Stimulated activated CD4-positive, alpha-beta T cell treated with anti-CD3 and anti-CD28 coated beads, Interleukin-12 subunit alpha, Interleukin-12 subunit beta, amount 100 ng/mL, for 48 hours (primary cell): ENCODE results near the gene TAS2R40.

Experiments used
- DNase-seq, 3 donors: peaks; one replicate each; pipeline ENCODE4 v3.0.0-alpha.2; 2020; ENCODE audit warnings: low read depth in 2 of 3, low spot score in 1 of 3

The TAS2R40 gene

DNA sequence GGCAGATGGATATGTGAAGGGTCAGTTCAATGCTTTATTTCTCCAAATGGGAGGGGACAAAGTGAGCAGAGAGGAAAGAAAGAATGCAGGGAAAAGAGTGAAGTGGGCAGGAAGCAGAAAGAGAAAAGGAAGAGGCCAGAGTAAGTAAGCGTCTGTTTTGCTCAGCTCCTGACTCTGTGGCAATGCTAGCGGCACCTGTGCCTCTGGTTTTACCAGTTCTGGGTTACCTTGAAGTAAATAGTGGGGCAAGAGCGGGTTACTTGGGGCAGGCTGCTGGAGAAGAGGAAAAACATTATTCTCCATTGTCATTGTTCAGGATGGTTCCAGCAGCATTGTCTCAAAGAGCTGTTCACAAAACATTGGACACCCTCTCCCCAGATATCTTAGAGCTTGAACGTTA, 1.9 kb downstream of the TAS2R40 start:
- no peak for DNase-seq

GRCh38 chr7:143225047-143225446, 3.2 kb downstream of the TAS2R40 start:
- no peak for DNase-seq

DNA sequence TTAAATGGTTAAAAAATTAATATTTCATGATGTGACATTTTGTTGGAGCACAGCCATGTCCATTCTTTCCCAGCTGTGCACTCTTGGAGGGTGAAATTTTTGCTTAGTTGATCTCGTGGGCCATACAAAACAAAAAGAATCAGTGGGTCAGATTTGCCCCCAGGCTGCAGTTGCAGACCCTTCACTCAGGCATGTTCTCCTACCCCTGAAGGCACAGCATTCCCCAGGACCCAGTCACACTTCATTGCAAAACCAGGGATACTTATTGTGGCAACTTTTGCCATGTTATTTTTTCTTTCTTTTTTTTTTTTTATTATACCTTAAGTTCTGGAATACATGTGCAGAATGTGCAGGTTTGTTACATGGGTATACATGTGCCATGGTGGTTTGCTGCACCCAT, 6.0 kb downstream of the TAS2R40 start:
- DNase-seq = no peak

- DNase-seq = no peak
These were observed 7.4 kb downstream of the TAS2R40 start for GRCh38 chr7:143229054-143229790.

- no peak for DNase-seq
These were observed 9.0 kb downstream of the TAS2R40 start for GRCh38 chr7:143230602-143231457.

- no peak for DNase-seq
These were observed 12.1 kb downstream of the TAS2R40 start for GRCh38 chr7:143233816-143234532.

GRCh38 chr7:143234533-143234875, 12.7 kb downstream of the TAS2R40 start:
- no peak for DNase-seq

DNA sequence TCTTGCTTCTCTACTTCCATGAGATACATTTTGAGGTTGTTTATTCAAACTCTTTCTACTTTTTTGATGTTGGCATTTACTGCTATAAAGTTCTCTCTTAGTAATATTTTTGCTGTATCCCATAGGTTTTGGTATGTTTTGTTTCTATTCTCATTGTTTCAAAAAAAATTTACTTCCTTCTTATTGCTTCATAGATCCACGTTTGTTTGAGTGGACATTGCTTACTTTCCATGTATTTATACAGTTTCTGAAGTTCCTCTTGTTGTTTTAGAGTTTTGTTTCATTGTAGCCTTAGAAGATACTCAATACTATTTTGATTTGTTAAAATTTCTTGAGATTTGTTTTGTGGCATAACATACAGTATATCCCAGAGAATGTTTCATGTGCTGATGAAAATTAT, 13.7 kb downstream of the TAS2R40 start:
- DNase-seq = no peak

DNA sequence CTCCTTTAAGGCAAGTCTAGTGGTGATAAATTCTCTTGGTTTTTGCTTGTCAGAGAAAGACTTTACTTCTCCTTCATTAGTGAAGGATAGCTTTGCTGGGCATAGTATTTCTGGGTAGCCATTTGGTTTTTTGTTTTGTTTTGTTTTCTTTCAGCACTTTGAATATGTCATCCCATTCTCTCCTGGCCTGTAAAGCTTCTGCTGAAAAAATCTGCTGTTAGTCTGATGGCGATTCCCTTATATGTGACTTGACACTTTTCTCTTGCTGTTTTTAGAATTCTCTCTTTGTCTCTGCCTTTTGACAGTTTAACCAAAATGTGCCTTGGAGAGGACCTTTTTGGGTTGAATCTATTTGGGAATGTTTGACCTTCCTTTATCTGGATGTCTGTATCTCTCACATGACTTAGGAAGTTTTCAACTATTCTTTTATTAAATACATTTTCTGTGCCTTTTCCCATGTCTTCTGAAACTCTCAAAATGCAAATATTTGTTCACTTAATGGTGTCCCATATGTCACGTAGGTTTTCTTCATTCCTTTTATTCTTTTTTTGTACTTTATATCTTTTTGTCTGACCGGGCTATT, 14.7 kb downstream of the TAS2R40 start:
- DNase-seq = no peak

DNA sequence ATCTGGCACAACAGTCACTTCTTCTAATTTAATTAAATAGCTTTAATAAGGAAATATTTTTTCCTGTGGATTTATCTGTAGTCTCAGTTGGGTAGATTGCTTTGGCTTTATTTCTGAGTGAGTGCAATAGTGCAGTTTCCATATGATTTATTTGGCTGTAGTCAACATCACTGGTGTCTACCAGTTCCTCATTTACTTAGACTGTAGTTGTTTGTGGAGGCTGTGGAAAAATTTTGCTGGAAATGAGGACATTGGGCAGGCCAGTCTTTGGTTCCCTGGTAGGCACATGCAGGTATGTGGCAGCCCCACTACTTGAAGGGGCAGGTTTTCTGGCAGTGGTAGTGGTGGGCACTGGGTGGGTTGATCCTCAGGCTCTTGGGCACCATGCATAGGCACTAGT, 15.5 kb downstream of the TAS2R40 start:
- no peak for DNase-seq

GRCh38 chr7:143238289-143238980, 16.6 kb downstream of the TAS2R40 start:
- no peak for DNase-seq

- no peak for DNase-seq
These were observed 18.0 kb downstream of the TAS2R40 start for GRCh38 chr7:143239813-143240212.

- DNase-seq = peak; percentile 42 to 63 (median 50)
These were observed 18.7 kb downstream of the TAS2R40 start for GRCh38 chr7:143240291-143241168.

DNA sequence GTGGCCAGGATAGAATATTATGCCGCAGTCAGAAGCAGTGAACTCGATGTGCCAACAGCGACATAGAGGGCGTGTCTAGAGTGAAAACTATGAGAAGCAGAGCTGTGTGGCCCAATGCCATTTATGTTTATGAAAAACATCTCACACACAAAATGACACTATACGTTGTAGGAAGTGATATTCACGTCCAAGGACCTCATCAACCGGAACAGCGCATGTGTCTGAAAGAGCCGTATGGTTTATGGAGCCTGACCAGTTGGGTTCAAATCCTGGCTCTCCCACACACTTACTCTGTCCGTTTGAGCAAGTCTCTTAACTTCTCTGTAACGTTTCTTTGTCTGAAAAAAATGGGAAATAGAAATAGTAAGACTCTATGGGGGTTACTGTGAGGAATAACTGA, 20.5 kb downstream of the TAS2R40 start:
- no peak for DNase-seq

DNA sequence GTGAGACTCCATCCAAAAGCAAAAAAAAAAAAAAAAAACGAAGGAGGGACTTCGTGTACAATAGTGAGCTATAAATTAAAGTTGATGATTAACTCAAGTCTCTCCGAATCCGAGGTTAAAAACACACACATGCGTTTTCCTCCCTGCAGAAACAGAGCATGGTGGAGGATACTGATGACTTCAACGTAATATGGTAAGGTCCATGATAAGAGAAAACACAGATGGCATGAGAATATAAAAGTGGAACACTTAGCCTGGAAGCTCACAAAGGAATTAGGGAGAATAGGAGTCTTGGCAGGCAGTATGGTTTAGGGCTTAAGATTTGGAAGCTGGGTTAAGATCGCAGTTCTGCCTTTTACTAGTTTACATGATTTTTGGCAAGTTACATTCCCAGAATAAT, 21.3 kb downstream of the TAS2R40 start:
- DNase-seq = no peak

GRCh38 chr7:143243614-143244013, 21.8 kb downstream of the TAS2R40 start:
- no peak for DNase-seq

- DNase-seq = no peak
These were observed 22.5 kb downstream of the TAS2R40 start for GRCh38 chr7:143244321-143244720.

GRCh38 chr7:143245123-143245522, 23.3 kb downstream of the TAS2R40 start:
- DNase-seq = no peak

GRCh38 chr7:143247372-143247771, 25.5 kb downstream of the TAS2R40 start:
- no peak for DNase-seq

- DNase-seq = no peak
These were observed 27.0 kb downstream of the TAS2R40 start for GRCh38 chr7:143248761-143249354.
